GM23248 (cell line): ENCODE results near the gene BCORL1. TPM values are rescaled to one million over a fixed set of nuclear protein-coding genes. Genes with fewer than 3 reads are reported as not detected.
A peak's percentile ranks its signal among the peaks of the same experiment; 100 is the strongest.

Experiments
- DNase-seq: peaks from one replicate; pipeline ENCODE4 v3.0.0-alpha.2; 2015
- H2AFZ ChIP-seq: fragments of 200-600 bp; sonication (generic); 2 replicates; pipeline ENCODE4 v1.6.1; 2016; ENCODE audit warnings: antibody characterized with exemption
- H3F3A ChIP-seq: fragments of 200-600 bp; sonication (generic); 2 replicates; pipeline ENCODE4 v1.6.1; 2016; ENCODE audit warnings: mild to moderate bottlenecking, antibody characterized with exemption, mixed run types; ENCODE audit not compliant: insufficient read depth
- H3K27ac ChIP-seq: fragments of 200-600 bp; sonication (generic); 2 replicates; pipeline ENCODE4 v1.5.1; 2016; ENCODE audit warnings: mild to moderate bottlenecking
- H3K27me3 ChIP-seq: fragments of 200-600 bp; sonication (generic); replicated peaks from 2 replicates; pipeline ENCODE4 v1.6.1; 2016; ENCODE audit warnings: mild to moderate bottlenecking; ENCODE audit not compliant: insufficient read depth
- H3K36me3 ChIP-seq: fragments of 200-600 bp; sonication (generic); 2 replicates; pipeline ENCODE4 v1.6.1; 2016; ENCODE audit warnings: low read depth, mild to moderate bottlenecking
- H3K4me1 ChIP-seq: fragments of 200-600 bp; sonication (generic); 2 replicates; pipeline ENCODE4 v1.6.1; 2016; ENCODE audit warnings: mild to moderate bottlenecking; ENCODE audit not compliant: insufficient read depth
- H3K4me2 ChIP-seq: fragments of 200-600 bp; sonication (generic); one replicate; pipeline ENCODE4 v1.6.1; 2016; ENCODE audit warnings: mild to moderate bottlenecking; ENCODE audit not compliant: unreplicated experiment
- H3K4me3 ChIP-seq: fragments of 200-600 bp; sonication (generic); 2 replicates; pipeline ENCODE4 v1.5.1; 2016; ENCODE audit warnings: mild to moderate bottlenecking
- H3K79me2 ChIP-seq: fragments of 200-600 bp; sonication (generic); 2 replicates; pipeline ENCODE4 v1.6.1; 2016; ENCODE audit warnings: mild to moderate bottlenecking; ENCODE audit not compliant: insufficient read depth
- H3K9ac ChIP-seq: fragments of 200-600 bp; sonication (generic); 2 replicates; pipeline ENCODE4 v1.6.1; 2016; ENCODE audit warnings: mild to moderate bottlenecking
- H3K9me2 ChIP-seq: fragments of 200-600 bp; sonication (generic); 2 replicates; pipeline ENCODE4 v1.6.1; 2016; ENCODE audit warnings: mixed run types, mild to moderate bottlenecking, moderate library complexity; ENCODE audit not compliant: insufficient read depth
- H3K9me3 ChIP-seq: fragments of 200-600 bp; sonication (generic); one replicate; pipeline ENCODE4 v1.6.1; 2017; ENCODE audit warnings: low read depth
- H4K20me1 ChIP-seq: fragments of 200-600 bp; sonication (generic); 2 replicates; pipeline ENCODE4 v1.6.0; 2016; ENCODE audit not compliant: insufficient read depth
- EZH2 ChIP-seq: fragments of 200-600 bp; sonication (generic); IDR thresholded peaks from 2 replicates; pipeline ENCODE4 v1.6.1; 2018; ENCODE audit warnings: antibody characterized with exemption, mild to moderate bottlenecking; ENCODE audit not compliant: insufficient read depth, poor library complexity, severe bottlenecking
- EZH2phosphoT487 ChIP-seq: fragments of 200-600 bp; sonication (generic); IDR thresholded peaks from 2 replicates; pipeline ENCODE4 v1.6.1; 2018; ENCODE audit warnings: antibody characterized with exemption, moderate library complexity, mild to moderate bottlenecking, low read depth; ENCODE audit not compliant: insufficient read depth
- WGBS, 2 experiments: methylation state at CpG; one replicate each; pipeline ENCODE4 v1.1.6; 2015 to 2017; ENCODE audit warnings: low lambda C conversion rate in 2 of 2, low coverage in 1 of 2; ENCODE audit errors: missing lambda C conversion rate in 2 of 2; 5-methylcytosine and 5-hydroxymethylcytosine counted together
- in situ Hi-C: fragments of 300-500 bp; cut with MboI; formaldehyde crosslinking; loops from 2 replicates; pipeline ENCODE4 v1.15.0; 2020
- polyA plus RNA-seq: library from polyadenylated mRNA; unstranded; fragments of >200 nt; fragmentation: Nextera tagmentation; extraction: Ambion mirVana; gene quantifications from 2 replicates; pipeline ENCODE4 v1.2.1, GENCODE V29; 2016
- total RNA-seq: library from RNA; depleted of rRNA; stranded (reverse); fragments of >200 nt; shearing (Covaris generic); gene quantifications from 2 replicates; pipeline ENCODE4 v1.2.3, GENCODE V29; 2014

BCORL1 gene
- total and polyA plus RNA-seq, 2 experiments from 2014 or later: 1.7 to 4.4 TPM

DNA sequence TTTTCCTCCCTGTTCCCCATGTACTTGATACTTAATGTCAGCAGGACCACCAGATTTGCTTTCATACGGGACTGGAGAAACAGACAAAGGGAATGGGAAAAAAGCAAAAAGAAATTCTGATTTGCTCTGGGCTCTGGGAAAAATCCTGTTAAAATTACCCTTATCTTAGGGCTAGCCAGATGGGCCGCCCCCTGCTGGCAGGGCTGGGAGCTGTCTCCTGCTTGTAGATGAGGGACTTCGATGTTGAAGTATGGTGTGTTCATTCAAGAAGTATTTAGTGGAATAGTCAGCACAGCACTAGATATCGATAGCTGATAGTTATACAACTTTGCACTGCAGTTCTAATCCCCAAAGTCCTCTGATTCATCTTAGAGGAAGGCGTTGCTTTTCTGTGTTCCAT, 45.8 kb downstream of the BCORL1 start:
- H3K9me2 ChIP-seq: no peaks in the 10 kb centered on the region

DNA sequence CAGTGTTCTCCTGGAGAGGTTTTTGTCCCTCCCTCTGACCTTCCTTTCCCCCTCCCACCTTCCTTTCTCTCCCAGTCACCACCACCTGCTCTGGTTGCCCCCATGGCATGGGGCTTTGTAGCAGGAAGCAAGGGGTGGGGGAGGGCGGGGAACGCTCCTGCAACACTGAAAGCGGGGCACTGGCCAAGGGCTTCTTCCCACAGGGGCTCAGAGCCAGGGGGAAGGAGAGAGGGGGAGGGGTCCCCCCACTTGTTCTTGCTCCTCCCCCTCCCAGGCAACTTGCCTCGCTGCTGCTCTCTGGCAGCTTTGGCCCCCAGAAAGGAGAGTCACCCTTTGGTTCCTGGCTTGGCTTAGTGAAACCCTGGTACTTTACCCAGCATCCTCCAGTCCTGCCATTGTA, 48.4 kb downstream of the BCORL1 start:
- Histone ChIP-seq H3K4me3 (no peak overlapping the region), H2AFZ (no peak overlapping the region), H3K27me3 (no peaks in the 10 kb centered on the region), H3F3A (no peaks in the 10 kb centered on the region), H3K36me3 (no peaks in the 10 kb centered on the region), H3K9me3 (no peaks in the 10 kb centered on the region), H3K27ac (no peak overlapping the region), H3K79me2 (no peaks in the 10 kb centered on the region), H3K9ac (no peak overlapping the region), H3K4me2 (no peak overlapping the region), H3K9me2 (no peaks in the 10 kb centered on the region), H4K20me1 (no peaks in the 10 kb centered on the region), H3K4me1 (no peaks in the 10 kb centered on the region)
- TF ChIP-seq EZH2phosphoT487 (no peak), EZH2 (no peak)
- in situ Hi-C loops: no loop called here
- DNase-seq: no peak
- 88% methylated on average over 3 of the region's 4 CpGs; no CpG with 5 or more reads in 1 of the 2 experiments for WGBS, 2 experiments

More for the DNA sequence above, 45.8 kb downstream of the BCORL1 start:
- Histone ChIP-seq H3K9ac (no peak overlapping the region), H3K4me3 (no peak overlapping the region), H3K27me3 (no peaks in the 10 kb centered on the region), H3K27ac (no peak overlapping the region), H3K36me3 (no peaks in the 10 kb centered on the region), H3K4me2 (no peak overlapping the region), H2AFZ (no peak overlapping the region), H3K79me2 (no peaks in the 10 kb centered on the region), H3F3A (no peaks in the 10 kb centered on the region), H3K9me3 (no peaks in the 10 kb centered on the region), H3K4me1 (no peaks in the 10 kb centered on the region), H4K20me1 (no peaks in the 10 kb centered on the region)
- TF ChIP-seq EZH2: no peak
- no peak for TF ChIP-seq EZH2phosphoT487
- 48 to 62% methylated on average over 5 of the region's 5 CpGs for WGBS, 2 experiments
- peak; percentile 50 for DNase-seq
- in situ Hi-C loops: no loop called here

DNA sequence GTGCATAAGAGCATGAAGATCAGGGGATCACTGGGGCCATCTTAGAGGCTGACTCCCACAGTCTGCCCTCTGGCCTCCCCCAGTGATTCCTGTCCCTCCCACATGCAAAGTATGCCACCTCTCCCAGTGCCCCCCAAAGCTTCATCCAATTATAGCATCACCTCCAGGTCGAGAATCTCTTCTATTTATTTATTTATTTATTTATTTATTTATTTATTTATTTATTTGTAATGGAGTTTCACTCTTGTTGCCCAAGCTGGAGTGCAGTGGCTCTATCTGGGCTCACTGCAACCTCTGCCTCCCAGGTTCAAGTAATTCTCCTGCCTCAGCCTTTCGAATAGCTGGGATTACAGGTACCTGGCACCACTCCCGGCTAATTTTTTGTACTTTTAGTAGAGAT, 50.1 kb downstream of the BCORL1 start:
- Histone ChIP-seq H3K27me3 (no peaks in the 10 kb centered on the region), H3K9me2 (no peaks in the 10 kb centered on the region), H2AFZ (no peak overlapping the region), H3K79me2 (no peaks in the 10 kb centered on the region), H3K4me2 (no peak overlapping the region), H3F3A (no peaks in the 10 kb centered on the region), H4K20me1 (no peaks in the 10 kb centered on the region), H3K9me3 (no peaks in the 10 kb centered on the region), H3K9ac (no peak overlapping the region), H3K4me3 (no peak overlapping the region), H3K4me1 (no peaks in the 10 kb centered on the region), H3K27ac (no peak overlapping the region), H3K36me3 (no peaks in the 10 kb centered on the region)
- DNase-seq: no peak
- WGBS, 2 experiments: 90 to 93% methylated on average over 3 of the region's 3 CpGs
- in situ Hi-C loops: no loop called here
- TF ChIP-seq EZH2 (no peak), EZH2phosphoT487 (no peak)

DNA sequence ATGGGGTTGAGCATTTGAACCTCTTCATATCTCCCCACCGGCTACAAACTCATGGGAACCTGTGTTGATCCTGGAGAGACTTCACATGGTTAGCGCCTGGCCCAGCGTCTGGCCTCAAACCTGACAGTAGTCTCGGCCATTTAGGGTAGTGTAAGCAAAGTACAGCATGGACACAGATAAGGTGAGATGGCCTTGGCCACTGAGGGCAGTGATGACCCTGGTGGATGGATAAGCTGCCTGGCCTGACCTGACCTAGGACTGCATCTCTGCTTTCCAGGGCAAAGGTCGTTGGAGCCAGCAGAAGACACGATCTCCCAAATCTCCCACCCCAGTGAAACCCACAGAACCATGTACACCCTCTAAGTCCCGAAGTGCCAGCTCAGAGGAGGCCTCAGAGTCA, 51.7 kb downstream of the BCORL1 start:
- in situ Hi-C loops: no loop called here
- Histone ChIP-seq H3K36me3 (no peaks in the 10 kb centered on the region), H3K4me1 (no peaks in the 10 kb centered on the region), H3K27me3 (no peaks in the 10 kb centered on the region), H3K4me2 (no peak overlapping the region), H4K20me1 (no peaks in the 10 kb centered on the region), H3K9me2 (no peaks in the 10 kb centered on the region), H3K4me3 (no peak overlapping the region), H3K9ac (no peak overlapping the region), H3K79me2 (no peaks in the 10 kb centered on the region), H3K9me3 (no peaks in the 10 kb centered on the region), H3F3A (no peaks in the 10 kb centered on the region), H2AFZ (no peak overlapping the region), H3K27ac (no peak overlapping the region)
- WGBS, 2 experiments: 96 to 97% methylated on average over 6 to 7 of the region's 7 CpGs
- no peak for DNase-seq
- TF ChIP-seq EZH2 (no peak), EZH2phosphoT487 (no peak)

DNA sequence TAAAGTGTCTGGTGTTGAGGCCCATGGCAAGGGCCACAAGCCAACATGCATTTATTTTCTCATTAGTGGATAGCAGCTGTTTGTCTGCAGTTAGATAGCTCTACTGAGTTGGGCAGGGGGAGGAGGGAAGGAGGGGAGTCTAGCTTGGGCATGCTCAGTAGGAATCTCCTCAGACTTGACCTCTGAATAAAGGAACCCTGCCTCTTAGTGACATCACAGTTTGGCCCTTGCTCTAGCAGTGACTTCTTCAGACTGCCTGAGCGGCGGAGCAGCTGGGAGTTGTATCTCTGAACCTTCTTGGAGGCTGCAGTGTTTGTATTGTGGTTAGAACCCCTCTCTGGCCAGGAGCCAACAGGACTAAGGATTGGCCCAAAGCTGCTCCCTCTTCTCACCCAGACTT, 57.4 kb downstream of the BCORL1 start:
- no peak overlapping the region for H2AFZ ChIP-seq
- H3K27ac ChIP-seq: no peak overlapping the region
- WGBS, 2 experiments: 100% methylated on average over 2 of the region's 2 CpGs
- no peaks in the 10 kb centered on the region for H3K36me3 ChIP-seq
- TF ChIP-seq EZH2 (no peak), EZH2phosphoT487 (no peak)
- DNase-seq: no peak
- H3K9me2 ChIP-seq: no peaks in the 10 kb centered on the region
- H3K4me3 ChIP-seq: no peak overlapping the region
- no peaks in the 10 kb centered on the region for H3K9me3 ChIP-seq
- no peaks in the 10 kb centered on the region for H3F3A ChIP-seq
- no peaks in the 10 kb centered on the region for H3K79me2 ChIP-seq
- no peaks in the 10 kb centered on the region for H3K27me3 ChIP-seq
- no peaks in the 10 kb centered on the region for H4K20me1 ChIP-seq
- H3K4me1 ChIP-seq: no peaks in the 10 kb centered on the region
- no peak overlapping the region for H3K9ac ChIP-seq
- in situ Hi-C loops: no loop called here
- no peak overlapping the region for H3K4me2 ChIP-seq
